KMS-11 (cell line): Measurements from ENCODE around the gene KCNIP1.

Experiments used
- H2AFZ ChIP-seq: fragments of 200-600 bp; sonication (generic); 2 replicates; pipeline ENCODE4 v1.6.1; 2016; ENCODE audit warnings: antibody characterized with exemption, mixed run types, low read depth
- H3K27ac ChIP-seq: fragments of 200-600 bp; sonication (generic); 2 replicates; pipeline ENCODE4 v1.6.1; 2016; ENCODE audit warnings: mild to moderate bottlenecking, mixed run types
- H3K27me3 ChIP-seq: fragments of 200-600 bp; sonication (generic); 2 replicates; pipeline ENCODE4 v1.6.1; 2017; ENCODE audit warnings: mild to moderate bottlenecking, low read depth, mixed run types, moderate library complexity; ENCODE audit not compliant: insufficient read depth
- H3K36me3 ChIP-seq: fragments of 200-600 bp; sonication (generic); 2 replicates; pipeline ENCODE4 v1.6.1; 2017; ENCODE audit warnings: mild to moderate bottlenecking, mixed run types; ENCODE audit not compliant: insufficient read depth
- H3K4me1 ChIP-seq: fragments of 200-600 bp; sonication (generic); 2 replicates; pipeline ENCODE4 v1.6.1; 2016; ENCODE audit warnings: mild to moderate bottlenecking, low read depth, mixed run types; ENCODE audit not compliant: poor library complexity, severe bottlenecking
- H3K4me2 ChIP-seq: fragments of 200-600 bp; sonication (generic); 2 replicates; pipeline ENCODE4 v1.7.0; 2016; ENCODE audit warnings: mild to moderate bottlenecking, mixed run types
- H3K4me3 ChIP-seq: fragments of 200-600 bp; sonication (generic); IDR thresholded peaks from 2 replicates; pipeline ENCODE4 v1.6.1; 2017; ENCODE audit warnings: low read depth, low read length, mixed read lengths; ENCODE audit not compliant: insufficient read depth
- H3K79me2 ChIP-seq: fragments of 200-600 bp; sonication (generic); 2 replicates; pipeline ENCODE4 v1.6.1; 2016; ENCODE audit warnings: low read depth, mixed run types; ENCODE audit not compliant: insufficient read depth
- H3K9ac ChIP-seq: fragments of 200-600 bp; sonication (generic); 2 replicates; pipeline ENCODE4 v1.6.1; 2016; ENCODE audit warnings: mild to moderate bottlenecking, mixed run types
- H4K20me1 ChIP-seq: fragments of 200-600 bp; sonication (generic); 2 replicates; pipeline ENCODE4 v1.6.1; 2016; ENCODE audit warnings: mild to moderate bottlenecking, mixed run types; ENCODE audit not compliant: insufficient read depth
- CTCF ChIP-seq: fragments of 200-600 bp; sonication (generic); conservative IDR thresholded peaks from 2 replicates; pipeline ENCODE4 v1.6.1; 2017; ENCODE audit warnings: low read depth, mild to moderate bottlenecking, antibody characterized with exemption, low read length, moderate library complexity, mixed read lengths

Gene KCNIP1

DNA sequence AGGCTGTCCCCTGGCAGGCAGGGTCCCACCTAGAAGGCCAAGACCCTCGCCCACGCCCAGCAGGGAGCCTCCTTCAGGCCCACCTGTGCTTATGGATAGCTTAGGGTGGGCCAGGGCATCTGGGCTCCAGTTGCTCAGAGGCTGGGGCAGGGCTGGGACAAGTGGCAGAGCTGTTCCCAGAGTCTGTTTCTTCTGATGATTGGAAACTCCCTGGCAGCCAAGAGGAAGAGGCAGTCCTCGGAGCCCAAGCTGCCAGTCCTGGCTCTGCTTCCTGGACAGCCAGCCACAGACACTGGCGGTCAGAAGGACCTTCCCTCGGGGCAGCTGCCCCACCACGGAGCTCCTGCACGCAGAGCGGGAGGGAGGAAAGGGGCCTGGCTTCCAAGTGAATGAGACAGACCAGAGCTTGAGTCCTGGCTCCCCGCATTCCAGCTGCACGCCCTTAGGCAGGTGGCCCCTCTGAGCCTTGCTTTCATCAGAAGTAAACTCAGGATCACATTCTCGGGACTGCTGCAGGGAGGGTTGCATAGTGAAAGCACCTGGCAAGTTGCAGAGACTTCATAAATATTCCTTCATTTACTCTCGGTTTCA is 241.8 kb downstream of the KCNIP1 start:
- Histone ChIP-seq H3K27ac (no peak overlapping the region), H3K9ac (peak overlapping the region; percentile 35; the same call in 1 of the 2 replicates), H4K20me1 (no peaks in the 10 kb centered on the region), H3K27me3 (no peaks in the 10 kb centered on the region), H3K4me3 (no peak overlapping the region), H3K79me2 (no peaks in the 10 kb centered on the region), H3K4me2 (peak overlapping the region; percentile 56), H3K36me3 (no peaks in the 10 kb centered on the region), H3K4me1 (peaks cover 23% of the 10 kb centered on the region), H2AFZ (peak overlapping the region; percentile 61; the same call in 1 of the 2 replicates)
- no peak for TF ChIP-seq CTCF

DNA sequence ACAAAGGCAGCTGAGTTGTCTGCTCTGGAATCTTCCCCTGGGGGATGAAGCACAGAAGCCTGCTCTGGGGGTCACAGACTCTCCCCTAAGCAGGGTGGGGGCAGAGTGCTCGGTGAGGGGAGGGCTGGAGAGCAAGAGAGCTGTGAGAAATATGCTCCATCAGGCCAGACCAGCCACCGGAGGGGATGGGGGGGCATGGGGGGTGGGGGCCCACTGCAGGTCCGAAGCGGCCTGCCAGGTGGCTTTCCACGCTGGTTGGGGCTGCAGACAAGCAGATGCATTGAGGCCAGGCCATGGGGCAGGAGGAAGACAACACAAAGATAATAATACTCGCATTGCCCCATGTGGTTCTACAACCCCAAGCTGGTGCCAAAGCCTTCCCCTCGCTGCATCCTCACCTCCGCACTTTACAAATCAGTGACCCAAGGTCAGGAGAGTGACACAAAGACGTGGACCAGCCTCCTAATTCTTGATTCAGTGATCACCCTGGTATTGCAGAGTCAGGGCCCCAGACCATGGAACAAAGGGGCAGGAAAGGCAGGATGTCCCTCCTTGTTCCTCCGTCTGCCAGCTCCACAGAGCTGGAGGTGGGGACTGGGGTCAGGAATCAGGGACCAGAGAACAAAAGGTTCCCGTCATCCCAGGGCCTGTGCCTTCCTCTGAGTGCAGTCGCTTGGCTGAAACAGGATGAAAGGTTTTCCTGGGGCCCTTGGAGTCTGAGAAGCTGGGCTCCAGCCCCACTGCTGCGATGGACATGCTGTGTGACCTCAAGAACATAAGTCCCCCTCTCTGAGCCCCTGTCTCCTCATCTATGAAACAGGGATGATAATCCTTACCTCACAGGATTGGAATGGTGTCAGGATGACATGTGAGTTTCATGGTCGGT is 242.5 kb downstream of the KCNIP1 start:
- Histone ChIP-seq H3K4me1 (peaks cover 23% of the 10 kb centered on the region), H3K79me2 (no peaks in the 10 kb centered on the region), H4K20me1 (no peaks in the 10 kb centered on the region), H3K4me2 (peak overlapping the region; percentile 56), H3K9ac (peak overlapping the region; percentile 35; the same call in 1 of the 2 replicates), H2AFZ (peak overlapping the region; percentile 61; the same call in 1 of the 2 replicates), H3K4me3 (no peak overlapping the region), H3K27me3 (no peaks in the 10 kb centered on the region), H3K27ac (no peak overlapping the region), H3K36me3 (no peaks in the 10 kb centered on the region)
- no peak for TF ChIP-seq CTCF

- H2AFZ ChIP-seq = no peak overlapping the region
- no peaks in the 10 kb centered on the region for H3K36me3 ChIP-seq
- H3K9ac ChIP-seq = no peak overlapping the region
- H3K4me1 ChIP-seq = peaks cover 23% of the 10 kb centered on the region
- no peak overlapping the region for H3K4me2 ChIP-seq
- no peak for TF ChIP-seq CTCF
- no peaks in the 10 kb centered on the region for H3K27me3 ChIP-seq
- no peaks in the 10 kb centered on the region for H3K79me2 ChIP-seq
- no peak overlapping the region for H3K4me3 ChIP-seq
- no peaks in the 10 kb centered on the region for H4K20me1 ChIP-seq
- H3K27ac ChIP-seq = no peak overlapping the region
Observed at GRCh38 chr5:170746961-170747340, 243.1 kb downstream of the KCNIP1 start.

- no peak for TF ChIP-seq CTCF
- no peak overlapping the region for H3K27ac ChIP-seq
Observed at GRCh38 chr5:170747357-170747756, 243.5 kb downstream of the KCNIP1 start.

More at GRCh38 chr5:170747357-170747756, 243.5 kb downstream of the KCNIP1 start:
- no peak overlapping the region for H2AFZ ChIP-seq
- peaks cover 23% of the 10 kb centered on the region for H3K4me1 ChIP-seq
- no peaks in the 10 kb centered on the region for H3K36me3 ChIP-seq
- no peak overlapping the region for H3K9ac ChIP-seq
- H3K79me2 ChIP-seq = no peaks in the 10 kb centered on the region
- no peak overlapping the region for H3K4me3 ChIP-seq
- no peaks in the 10 kb centered on the region for H3K27me3 ChIP-seq
- H4K20me1 ChIP-seq = no peaks in the 10 kb centered on the region
- no peak overlapping the region for H3K4me2 ChIP-seq
